Effector CD4-positive, alpha-beta T cell (primary cell): ENCODE data around the gene NPB. TPM values are rescaled to one million over a fixed set of nuclear protein-coding genes. Genes with fewer than 3 reads are reported as not detected.
A peak's percentile ranks its signal among the peaks of the same experiment; 100 is the strongest.

Experiments used
- DNase-seq: peaks from one replicate; pipeline ENCODE4 v3.0.0-alpha.2; 2020
- total RNA-seq: gene quantifications from one replicate; lab custom pipeline; 2026; lab: John Stamatoyannopoulos, UW

Gene NPB
- not detected for total RNA-seq

DNA sequence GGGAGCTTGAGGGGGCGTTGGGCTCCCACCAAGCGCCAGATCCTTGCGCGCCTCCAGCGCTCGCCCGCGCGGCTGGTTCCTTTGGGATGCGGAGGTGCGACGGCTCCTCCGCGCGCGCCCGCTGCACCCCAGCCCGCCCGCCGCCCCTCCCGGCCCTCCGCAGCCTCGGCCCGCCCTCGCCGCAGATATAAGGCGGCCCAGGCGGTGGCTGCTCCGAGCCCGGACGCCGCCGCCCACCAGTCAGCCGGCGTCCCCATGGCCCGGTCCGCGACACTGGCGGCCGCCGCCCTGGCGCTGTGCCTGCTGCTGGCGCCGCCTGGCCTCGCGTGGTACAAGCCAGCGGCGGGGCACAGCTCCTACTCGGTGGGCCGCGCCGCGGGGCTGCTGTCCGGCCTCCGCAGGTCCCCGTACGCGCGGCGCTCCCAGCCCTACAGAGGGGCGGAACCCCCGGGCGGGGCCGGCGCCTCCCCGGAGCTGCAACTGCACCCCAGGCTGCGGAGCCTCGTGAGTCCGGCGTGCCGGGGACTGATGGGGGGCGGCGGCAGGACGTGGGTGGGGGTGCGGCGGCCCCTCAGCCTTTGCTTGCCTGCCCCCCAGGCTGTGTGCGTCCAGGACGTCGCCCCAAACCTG is at the start of gene NPB:
NPB (plus strand) TSS at position 216 of the 630 bp plus-strand sequence; CDS start at position 256, 40 bp downstream.
- DNase-seq: no peak

DNA sequence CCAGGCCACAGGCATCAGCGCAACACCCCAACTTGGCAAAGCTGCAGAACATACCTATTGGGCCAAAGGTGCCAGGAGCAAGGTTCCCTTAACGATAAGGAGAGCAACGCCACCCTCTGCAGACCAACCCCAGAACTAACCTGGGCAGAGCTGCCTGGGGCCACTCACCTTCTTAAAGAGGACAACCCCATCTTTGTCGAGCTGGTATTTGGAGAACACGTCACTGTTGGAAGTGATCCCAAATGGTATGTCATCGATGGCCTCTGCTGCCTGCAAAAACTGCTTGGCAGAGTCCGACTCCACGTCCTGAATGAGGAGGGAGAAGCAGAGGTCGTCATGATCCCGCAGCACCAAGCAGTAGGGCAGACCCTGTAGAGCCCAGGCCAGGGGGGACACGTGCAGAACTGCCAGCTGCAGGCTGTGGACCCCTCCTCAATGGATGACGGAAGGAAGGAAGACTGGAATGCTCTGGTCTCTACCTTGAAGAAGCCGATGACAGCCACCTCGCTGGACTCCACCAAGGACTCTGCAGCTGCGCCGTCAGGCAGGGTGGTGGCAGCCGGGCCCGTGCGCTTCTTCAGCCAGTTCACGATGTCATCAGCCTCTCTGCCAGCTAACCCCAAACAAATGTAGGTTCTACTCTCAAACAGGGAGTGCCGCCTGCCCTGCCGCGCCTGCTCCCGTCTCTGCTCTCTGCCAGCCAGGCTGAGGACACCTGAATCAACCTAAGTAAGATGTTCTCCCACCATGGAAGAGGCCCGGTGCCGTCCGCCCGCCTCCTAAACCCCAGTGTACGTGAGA is 46.9 kb upstream of the NPB start:
- DNase-seq: no peak

DNA sequence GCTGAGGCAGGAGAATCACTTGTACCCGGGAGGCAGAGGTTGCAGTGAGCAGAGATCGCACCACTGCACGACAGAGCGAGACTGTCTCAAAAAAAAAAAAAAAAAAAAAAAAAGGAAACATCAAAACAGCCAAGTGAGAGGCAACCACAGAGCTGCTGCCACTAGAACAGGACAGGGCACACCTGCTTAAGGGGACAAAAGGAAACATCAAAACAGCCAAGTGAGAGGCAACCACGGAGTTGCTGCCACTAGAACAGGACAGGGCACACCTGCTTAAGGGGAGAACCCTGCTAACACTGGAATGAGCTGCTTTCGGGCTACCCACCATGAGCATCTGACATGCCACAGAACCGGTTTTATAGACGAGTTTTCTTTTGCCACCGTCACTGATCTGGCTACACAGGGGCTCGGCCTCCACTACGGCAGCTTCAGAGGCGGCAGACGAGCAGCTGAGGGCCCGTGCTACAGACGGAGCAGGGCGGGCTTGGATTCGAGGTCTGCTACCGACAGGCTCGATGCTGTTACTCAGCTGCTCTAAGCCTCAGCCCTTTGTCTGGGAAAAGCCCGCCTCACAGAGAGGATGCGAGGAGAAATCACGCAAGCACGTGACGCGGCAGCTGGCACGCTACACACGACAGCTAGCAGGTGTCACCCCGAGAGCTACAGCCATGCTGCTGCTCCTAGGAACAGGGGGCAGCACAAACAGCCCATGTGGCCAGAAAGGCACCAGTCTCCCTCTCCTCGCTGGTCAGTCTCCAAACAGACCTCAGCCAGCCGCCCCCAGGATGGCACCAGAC is 43.7 kb upstream of the NPB start:
- DNase-seq: no peak

DNA sequence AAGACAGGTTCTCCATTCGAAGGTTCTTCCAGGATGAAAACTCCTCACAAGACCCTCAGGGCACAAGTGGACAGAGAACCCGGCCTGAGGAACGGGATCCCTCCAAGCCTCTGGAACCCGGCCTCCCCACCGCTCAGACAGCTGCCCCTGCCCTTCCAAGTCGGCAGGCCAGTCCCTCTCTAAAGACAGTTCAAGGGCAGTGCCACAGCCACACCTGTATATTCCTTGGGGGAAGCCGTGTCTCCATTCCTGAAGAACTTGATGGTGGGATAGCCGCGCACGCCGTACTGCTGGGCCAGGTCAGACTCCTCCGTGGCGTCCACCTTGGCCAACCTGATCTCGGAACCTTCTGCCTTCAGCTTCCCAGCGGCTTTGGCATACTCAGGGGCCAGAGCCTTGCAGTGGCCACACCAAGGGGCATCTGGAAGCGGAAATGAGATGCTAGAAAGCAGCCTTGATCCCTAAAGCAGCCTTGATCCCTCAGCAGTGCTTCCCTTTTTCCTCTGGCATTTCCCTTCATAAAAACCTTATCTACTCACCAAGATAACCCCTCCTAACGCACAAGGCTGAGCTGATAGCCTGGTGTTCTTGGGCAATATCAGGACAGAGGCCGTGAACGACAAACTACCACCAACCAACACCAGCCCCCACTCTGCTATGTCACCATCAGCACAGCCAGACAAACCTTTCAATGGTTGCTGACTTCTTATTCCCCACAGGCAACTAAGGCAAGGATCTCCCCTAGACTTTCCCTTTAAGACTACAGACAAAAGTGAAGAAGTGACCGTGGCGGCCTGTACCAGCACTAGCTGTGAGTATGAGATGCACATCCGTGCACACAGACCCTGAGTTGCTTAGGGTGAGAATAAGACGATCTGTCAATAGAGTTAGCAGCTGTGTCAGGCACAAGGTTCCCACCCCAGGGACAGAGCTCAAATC is 42.8 kb upstream of the NPB start:
- no peak for DNase-seq

DNA sequence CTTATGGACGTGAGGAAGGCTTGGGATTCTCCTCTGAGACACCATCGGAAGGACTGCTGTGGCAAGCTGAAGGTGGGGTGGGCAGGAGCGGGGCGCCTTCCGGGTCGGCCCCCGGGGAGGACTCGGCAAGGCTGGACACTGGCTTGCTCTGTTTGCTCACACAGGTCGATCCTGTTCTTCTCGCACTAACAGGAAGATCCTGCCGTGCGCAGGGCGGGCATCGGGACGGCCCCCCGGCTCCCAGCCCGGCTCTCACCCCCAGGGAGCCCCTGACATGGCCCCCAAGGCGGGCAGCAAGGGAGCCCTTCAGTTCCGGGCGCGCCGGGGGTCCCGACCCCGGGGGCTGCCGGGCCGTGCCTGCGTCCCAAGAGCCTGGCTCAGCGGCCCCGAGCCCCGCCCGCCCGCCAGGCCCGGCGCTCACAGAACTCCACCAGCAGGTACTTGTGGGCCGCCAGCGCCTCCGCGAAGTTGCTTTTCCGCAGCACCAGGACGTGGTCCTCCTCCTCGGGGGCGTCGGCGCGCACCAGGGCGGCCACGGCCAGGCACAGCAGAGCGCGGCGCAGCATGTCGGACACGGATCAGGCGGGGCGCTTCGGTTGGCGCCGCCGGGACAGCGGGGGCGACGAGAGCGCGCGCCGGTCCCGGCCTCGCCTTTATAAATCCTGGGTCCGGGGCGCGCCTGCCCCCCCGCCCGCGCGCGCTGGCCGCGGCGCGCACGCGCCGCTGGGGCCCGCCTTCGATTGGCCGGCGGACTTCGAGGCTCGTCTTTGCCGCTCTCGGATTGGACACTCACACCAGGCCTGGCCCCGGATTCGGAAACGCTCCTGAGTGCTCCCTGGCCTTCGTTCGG is 41.9 kb upstream of the NPB start, which contains the start of gene P4HB:
P4HB (minus strand) TSS at position 630 of the 850 bp plus-strand sequence; CDS start at position 566, 64 bp downstream.
- DNase-seq: no peak

DNA sequence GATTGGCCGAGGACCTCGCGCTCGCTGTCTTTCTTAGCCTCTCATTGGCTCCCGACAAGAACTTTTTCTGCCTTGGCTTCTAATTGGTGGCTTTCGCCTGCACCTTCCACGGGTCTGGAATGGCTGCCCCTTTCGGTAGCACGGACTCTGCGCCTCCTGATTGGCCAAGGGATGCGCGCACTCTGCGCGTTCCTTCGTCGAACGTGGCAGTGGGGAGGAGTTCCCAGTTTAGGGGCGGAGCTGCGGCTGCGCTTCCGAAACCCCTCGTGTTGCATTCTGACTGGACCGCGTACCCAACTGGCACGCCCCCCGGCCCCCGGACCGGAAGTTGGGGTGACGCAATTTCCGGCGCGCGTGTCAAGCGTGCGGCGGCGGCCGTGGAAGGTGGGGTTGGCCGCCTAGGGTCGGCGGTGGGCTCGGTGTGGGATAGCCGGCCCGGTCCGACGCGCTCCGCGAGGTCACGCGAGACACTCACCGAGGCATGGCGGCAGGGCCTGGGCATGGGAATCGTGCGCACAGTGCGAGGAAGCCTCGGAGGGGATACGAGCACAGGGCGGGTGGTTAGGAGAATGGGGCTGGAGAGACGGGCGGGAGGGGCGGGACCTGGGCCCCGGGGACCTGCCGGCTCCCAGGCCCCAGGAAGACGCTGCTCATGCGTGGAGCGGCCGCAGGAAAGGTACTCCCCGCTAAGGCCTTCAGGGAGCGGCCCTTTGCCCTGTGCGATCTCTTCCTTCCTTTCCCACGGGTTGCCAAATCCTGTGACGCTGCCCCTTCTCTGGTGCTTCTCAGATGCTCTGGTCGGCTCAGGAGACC is 41.1 kb upstream of the NPB start:
- DNase-seq: peak; percentile 98

DNA sequence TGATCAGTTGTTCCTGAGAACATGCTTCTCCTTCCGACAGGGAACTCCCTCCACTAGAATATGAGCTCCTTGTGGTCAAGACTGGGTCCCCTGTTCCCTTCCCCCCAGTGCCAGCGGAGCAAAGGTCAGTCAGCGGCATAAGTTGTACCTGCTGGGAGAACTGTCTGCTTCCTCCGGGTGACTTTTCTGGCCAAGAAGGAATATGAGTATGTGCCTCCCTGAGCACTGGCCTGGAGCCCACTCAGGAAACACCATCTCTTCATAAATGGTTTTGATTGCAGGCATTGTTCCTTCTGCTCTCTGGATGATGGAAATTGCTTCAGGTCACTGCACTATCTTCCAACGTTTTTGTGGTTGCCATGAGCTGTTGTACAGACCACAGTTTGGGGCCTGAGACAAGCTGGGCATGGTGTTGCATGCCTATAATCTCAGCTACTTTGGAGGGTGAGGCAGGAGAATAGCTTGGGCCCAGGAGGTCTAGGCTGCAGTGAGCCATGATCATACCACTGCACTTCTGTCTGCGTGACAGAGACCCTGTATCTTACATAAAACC is 38.8 kb upstream of the NPB start:
- DNase-seq: no peak

DNA sequence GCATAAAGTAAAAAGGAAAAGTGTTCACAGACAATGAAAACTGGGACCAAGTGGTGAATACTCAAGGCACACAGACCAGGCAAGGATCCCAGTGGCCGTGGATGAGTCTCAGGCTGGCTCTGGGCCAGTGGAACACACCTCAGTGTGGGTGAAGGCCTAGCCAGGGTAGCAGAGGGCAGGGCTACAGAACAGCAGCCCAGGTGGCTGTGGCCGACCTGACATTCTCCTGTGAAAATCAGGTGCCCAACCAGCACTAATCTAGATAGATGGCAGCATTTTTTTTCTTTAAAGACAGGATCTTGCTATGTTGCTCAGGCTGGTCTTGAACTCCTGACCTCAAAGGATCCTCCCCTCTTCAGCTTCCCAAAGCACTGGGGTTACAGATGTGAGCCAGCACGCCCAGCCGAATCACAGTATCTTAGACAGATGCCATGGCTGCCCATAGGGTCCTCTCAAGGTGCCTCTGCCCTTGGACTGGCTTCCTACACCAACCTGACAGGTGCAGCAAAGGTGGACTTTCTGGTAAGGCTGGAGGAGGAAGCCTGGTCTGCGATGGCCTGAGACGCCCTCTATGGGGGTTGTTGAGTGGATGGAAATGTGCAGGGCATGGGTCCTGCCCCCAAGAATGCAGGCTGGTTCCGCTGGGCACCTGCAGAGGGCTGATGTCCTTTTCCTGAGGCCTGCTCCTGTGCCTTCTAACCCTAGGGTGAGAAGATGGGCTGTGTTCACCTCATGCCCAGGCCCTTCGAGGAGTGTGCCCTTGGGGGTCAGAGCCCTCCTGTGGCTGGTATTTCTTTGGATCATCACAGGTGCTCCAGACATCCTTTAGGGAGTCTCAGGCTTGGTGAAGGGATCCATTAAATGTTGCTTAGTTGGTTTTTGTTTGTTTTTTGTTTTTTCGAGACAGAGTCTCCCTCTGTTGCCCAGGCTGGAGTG is 37.9 kb upstream of the NPB start:
- no peak for DNase-seq

DNA sequence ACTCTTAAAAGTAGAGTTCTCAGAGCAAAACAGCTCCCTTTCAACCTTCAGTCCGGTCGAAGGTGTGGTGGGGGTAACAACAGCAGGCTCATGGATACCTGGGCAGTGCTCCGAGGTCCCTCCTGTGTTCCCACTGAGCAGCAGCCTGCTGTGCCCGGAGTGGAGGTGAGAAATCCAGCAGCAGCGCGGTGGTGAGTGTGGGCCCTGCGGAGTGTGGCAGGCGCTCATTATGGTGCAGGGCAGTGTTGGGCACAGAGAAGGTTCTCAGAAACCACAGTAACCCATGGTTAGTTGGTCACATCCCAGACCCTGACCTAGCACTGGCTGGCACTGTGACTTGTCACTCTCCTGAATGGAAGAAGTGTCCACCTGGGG is 36.7 kb upstream of the NPB start:
- no peak for DNase-seq

DNA sequence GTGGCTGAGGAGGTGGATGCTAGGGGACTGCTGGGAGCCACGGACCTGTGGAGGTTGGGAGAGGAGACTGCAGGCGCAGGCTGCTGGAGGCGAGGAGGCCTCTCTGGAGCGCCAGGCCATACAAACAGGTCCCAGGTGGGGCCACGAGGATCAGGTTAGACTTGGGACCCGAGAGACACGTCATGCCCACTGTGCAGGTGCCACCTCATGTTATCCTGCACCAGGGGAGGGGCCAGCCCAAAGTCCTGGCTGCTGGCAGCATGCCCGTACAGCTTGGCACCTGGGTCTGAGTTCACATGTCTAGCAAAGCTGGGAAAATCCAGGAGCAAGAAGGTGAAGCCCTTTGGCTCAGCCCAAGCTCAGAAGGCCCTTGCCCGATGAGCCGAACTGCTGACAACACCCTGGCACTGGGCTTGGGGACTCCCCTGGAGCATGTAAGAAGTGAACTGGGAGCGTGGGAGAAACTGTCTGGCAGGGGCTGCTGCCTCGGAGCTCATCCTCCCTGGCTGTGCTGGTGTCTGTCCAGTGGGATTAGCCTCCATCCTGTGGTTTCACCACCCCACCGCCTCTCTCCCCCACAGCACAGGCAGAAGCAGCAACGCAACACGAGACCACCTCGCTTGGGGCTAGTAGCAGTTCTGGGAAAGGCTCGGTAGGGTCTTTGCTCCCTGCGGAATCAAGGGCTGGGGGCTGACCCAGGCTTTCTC is 36.2 kb upstream of the NPB start:
- DNase-seq: no peak

DNA sequence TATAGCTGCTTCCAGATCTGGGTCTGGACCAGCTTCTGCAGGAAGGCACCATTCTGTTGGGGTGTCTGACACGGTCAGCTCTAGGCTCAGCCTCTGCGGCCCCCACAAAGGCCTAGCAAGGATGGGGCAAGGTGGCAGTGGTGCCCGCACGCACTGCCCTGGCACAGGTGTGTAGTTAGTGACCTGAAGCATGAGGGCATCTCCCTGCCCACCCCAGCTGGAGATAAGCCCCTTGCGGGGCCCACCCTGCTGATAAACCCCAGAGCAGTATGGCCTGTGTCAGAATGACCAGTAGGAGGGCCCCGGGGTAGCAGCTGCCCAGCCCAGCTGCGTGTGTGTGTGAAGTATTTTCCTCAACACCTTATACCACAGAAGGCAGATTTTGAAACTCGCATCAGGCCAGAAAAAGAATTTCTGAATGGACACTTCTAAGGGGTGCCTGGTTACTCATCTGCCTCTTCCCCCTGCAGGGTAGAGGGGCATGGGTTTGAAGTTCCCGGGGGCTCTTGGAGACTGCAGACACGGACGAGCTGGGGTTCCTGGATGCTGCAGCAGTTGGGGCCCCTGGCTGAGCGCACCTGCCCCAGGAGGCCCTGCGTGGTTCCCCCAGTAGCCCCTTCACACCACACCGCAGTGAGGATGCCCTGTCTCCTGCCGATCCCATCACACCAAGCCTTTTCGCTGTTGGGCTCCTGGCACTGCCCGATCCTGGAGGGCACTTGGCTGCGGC is 35.4 kb upstream of the NPB start:
- no peak for DNase-seq

DNA sequence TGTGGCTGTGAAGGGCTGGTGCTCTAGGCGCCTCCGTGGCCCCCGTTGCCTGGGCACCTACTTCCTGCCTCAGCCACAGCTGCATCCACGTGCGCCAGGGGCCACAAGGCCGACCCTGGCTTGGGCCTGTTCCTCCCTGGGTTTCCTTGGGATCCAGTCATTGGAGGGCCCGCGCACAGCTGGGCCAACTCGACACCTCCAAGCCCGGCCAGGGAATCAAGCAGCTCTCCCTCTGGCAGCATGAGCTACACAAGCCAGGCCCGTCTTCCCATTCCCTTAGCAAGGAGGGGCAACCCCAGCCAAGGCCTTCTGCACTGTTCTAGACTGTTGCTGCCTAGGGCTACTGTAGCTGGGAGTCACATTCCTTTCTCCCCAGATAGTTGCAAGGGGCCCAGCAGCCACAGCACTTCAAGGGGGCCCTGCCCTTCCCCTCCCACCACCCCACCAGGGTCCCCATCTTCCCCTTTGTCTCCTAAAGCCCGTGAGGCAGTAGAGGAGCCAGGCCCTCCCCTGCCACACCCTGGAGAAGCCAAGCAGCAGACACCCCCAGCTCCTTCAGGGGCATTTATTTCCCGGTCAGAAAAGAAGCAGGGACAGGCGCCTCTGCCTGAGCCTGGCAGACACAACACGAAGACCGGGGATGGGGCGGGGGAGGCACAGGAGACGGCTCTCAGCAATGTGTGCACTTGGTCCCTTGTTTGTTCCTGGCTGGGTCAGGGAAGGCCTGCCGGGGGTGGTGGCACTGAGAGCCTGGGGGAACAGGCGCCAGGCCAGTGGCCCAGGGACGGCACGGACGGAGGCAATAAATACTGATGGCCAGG is 34.7 kb upstream of the NPB start:
- no peak for DNase-seq

DNA sequence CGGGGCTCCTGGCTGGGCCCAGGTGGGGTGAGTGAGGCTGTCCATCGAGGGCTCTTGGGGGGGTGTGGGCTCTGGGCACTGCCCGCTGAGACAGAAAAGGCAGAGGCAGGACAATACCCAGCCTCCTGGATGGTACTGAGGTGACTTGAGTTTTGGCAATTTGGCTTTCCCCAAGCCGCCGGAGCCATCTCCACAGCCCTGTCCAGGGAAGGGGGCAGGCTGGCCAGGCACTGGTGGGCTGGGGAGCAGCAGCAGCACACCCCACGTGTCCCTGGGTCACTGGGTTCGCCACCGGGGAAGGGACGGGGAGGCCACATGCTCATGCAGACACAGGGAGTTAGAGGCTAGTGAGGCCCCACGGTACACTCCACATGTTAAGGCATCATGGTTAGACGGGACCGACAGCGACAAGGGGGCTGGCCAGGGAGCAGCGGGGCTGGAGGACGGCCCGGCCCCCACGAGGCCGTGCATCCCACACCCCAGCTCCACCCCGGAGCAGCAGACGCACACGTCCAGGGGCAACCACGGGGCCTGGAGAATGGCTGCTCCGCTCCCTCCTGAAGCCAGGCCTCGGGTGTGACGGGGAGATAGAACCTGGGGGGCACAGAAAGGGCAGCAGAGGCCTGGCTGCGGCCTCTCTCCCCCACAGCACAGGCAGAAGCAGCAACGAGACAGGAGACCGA is 33.9 kb upstream of the NPB start:
- no peak for DNase-seq

DNA sequence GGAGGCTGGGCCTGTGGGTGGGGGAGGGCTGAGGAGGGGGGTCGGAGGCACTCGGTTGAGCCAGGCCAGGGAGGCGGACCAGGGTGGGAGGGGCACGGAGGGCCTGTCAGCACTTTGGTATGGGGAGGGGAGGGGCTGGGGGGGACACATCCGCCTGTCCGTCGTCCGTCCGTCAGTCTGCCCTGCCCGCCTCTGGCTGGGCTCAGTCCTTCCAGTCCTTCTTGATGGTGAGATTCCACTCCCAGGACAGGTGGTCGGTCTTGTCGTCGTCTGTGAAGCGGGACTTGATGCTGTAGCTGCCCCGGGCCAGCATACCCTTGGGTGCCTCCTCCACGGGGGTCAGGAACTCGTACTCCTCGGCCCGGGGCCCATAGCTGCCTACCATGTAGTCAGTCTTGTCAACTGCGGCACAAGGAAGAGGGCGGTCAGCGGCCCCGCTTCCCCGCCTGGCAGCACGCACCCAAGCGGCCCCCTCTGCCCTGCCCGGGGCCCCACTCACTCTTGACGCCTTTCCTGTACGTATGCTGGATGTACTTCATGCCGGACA is 33.3 kb upstream of the NPB start:
- no peak for DNase-seq

DNA sequence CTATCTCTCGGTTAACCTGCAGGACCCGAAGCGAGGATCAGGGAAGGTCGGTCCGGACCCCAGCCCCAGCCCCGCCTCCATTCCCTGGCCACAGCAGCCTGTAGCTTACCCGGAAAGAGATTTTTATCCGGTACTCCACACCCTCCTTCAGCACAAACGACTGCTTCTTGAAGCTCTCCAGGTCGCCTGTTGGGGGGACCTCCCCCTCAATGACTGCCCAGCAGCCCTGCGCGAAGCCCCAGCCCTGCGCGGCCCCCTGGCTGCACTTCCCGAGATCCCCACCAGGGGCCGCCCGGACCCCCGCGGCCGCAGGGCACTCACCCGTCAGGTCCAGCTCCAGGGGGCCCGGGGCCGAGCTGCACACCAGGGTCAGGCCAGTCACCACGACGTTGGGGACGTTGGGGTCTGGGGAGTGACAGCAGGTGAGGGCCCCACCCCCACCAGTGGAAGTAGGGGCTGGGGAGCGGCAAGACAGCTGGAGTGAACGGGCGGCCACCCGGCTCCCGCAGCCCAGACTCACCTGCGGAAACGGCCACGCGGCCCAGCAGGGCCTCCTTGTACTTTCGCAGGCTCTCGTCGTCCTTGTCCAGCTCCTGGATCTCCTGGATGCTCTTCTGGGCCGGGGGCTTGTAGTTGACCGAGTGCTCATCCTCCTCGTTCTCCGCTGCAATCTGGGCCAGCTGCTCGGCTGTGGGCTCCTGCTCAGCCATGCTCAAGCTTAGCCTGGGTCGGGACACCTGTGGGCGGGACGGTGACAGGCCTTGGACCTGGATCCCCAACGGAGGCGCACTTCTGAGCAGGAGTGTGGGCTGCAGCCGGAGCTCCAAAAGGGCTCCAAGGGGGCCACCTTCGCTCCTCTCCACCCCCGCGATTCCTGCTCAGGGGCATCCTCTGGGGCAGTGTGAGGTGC is 32.6 kb upstream of the NPB start:
- DNase-seq: no peak
